HepG2 (cell line): Measurements from ENCODE around the gene CABP2. TPM values are rescaled to one million over a fixed set of nuclear protein-coding genes. Genes with fewer than 3 reads are reported as not detected.
A peak's percentile ranks its signal among the peaks of the same experiment; 100 is the strongest.

ENCODE experiments used
- ATAC-seq: fragments of 200-7000 bp; cut with Tn5 transposase; 3 replicates; pipeline ENCODE4 v1.9.1; 2020; ENCODE audit warnings: mild to moderate bottlenecking, moderate library complexity
- BruUV-seq: library from RNA; stranded (reverse); fragments of 400-500 nt; replicated peaks from 2 replicates; lab custom pipeline; 2021; lab: Mats Ljungman, UMichigan
- CTCF ChIA-PET: fragments of 300-600 bp; formaldehyde crosslinking; extraction: SDS; loops from one replicate; lab custom pipeline; 2021; ENCODE audit warnings: low total read pairs, inconsistent platforms, low intra/inter-chr PET ratio; lab: Yijun Ruan, JAX
- POLR2A ChIA-PET: fragments of 350-600 bp; sonication (Branson Sonifier 250); formaldehyde crosslinking; loops from one replicate; lab custom pipeline; 2020; ENCODE audit warnings: antibody characterized with exemption, inconsistent platforms; lab: Yijun Ruan, JAX
- DNase-seq: peaks from one replicate; pipeline ENCODE4 v3.0.0-alpha.2; 2015; ENCODE audit warnings: low spot score
- FAIRE-seq: peaks from 3 replicates; lab custom pipeline; 2011; peaks lifted over from hg19 to GRCh38; lab: Jason Lieb, UNC
- H2AFZ ChIP-seq: one replicate; pipeline ENCODE4 v1.6.1; 2011; ENCODE audit warnings: low read length, inconsistent platforms
- H3K27ac ChIP-seq: fragments of 300-600 bp; 3 replicates; pipeline ENCODE4 v1.8.0; 2011; ENCODE audit warnings: mixed run types, mild to moderate bottlenecking, mixed read lengths, low read length, inconsistent platforms; ENCODE audit not compliant: insufficient read depth; ENCODE audit errors: extremely low read length
- H3K27me3 ChIP-seq, 2 experiments: fragments of 200-600 bp in 1 of 2; 2 replicates in 1 of 2; 3 replicates in 1 of 2; pipeline versions ENCODE4 v1.6.0 to v1.8.0; 2011; ENCODE audit warnings: low read length in 2 of 2, mild to moderate bottlenecking in 2 of 2, moderate library complexity in 2 of 2, inconsistent platforms in 1 of 2; ENCODE audit not compliant: insufficient read depth in 2 of 2, control insufficient read depth in 1 of 2
- H3K36me3 ChIP-seq, 2 experiments: fragments of 200-600 bp in 1 of 2; replicated peaks in 1 of 2; 2 replicates in 1 of 2; 3 replicates in 1 of 2; pipeline versions ENCODE4 v1.5.1 to v1.8.0; 2011; ENCODE audit warnings: low read length in 2 of 2, inconsistent platforms in 1 of 2; ENCODE audit not compliant: insufficient read depth in 2 of 2, control insufficient read depth in 1 of 2
- H3K4me1 ChIP-seq: 2 replicates; pipeline ENCODE4 v1.5.1; 2012; ENCODE audit warnings: low read length, inconsistent platforms; ENCODE audit not compliant: insufficient read depth
- H3K4me2 ChIP-seq: 2 replicates; pipeline ENCODE4 v1.6.0; 2011; ENCODE audit warnings: low read depth, low read length, inconsistent platforms
- H3K4me3 ChIP-seq, 3 experiments: fragments of 200-600 bp in 1 of 3; sonication (generic), shearing (Covaris generic) in 1 of 3; replicated peaks in 1 of 3; 2 replicates each; pipeline ENCODE4 v1.5.1; 2011 to 2016; ENCODE audit warnings: low read length in 3 of 3, inconsistent platforms in 2 of 3, low read depth in 2 of 3, mild to moderate bottlenecking in 2 of 3, control low read depth in 1 of 3, mixed read lengths in 1 of 3; ENCODE audit not compliant: insufficient read depth in 1 of 3
- H3K79me2 ChIP-seq: one replicate; pipeline ENCODE4 v1.6.1; 2011; ENCODE audit warnings: low read length, inconsistent platforms; ENCODE audit not compliant: insufficient read depth
- H3K9ac ChIP-seq: 2 replicates; pipeline ENCODE4 v1.6.0; 2011; ENCODE audit warnings: mild to moderate bottlenecking, low read depth, low read length, inconsistent platforms; ENCODE audit not compliant: insufficient read depth
- H3K9me3 ChIP-seq: 2 replicates; pipeline ENCODE4 v1.5.1; 2012; ENCODE audit warnings: mild to moderate bottlenecking, low read length
- H4K20me1 ChIP-seq: 2 replicates; pipeline ENCODE4 v1.6.0; 2011; ENCODE audit warnings: inconsistent platforms, mild to moderate bottlenecking, low read length, moderate library complexity; ENCODE audit not compliant: insufficient read depth
- CTCF ChIP-seq: sonication (generic); formaldehyde crosslinking; IDR thresholded peaks from 2 replicates; pipeline ENCODE4 v1.5.0; 2020; ENCODE audit warnings: mild to moderate bottlenecking, missing genetic modification reagents, moderate library complexity
- EEA1 ChIP-seq: sonication (generic); formaldehyde crosslinking; IDR thresholded peaks from 2 replicates; pipeline ENCODE4 v1.5.1; 2020; ENCODE audit warnings: mild to moderate bottlenecking, missing genetic modification reagents, borderline replicate concordance
- HDAC2 ChIP-seq: sonication (generic); formaldehyde crosslinking; IDR thresholded peaks from 2 replicates; pipeline ENCODE4 v1.4.0; 2020; ENCODE audit warnings: missing genetic modification reagents
- HMG20B ChIP-seq: conservative IDR thresholded peaks from 2 replicates; pipeline ENCODE4 v1.6.1; 2016; ENCODE audit warnings: missing genetic modification reagents, missing compliant biosample characterization
- JUND ChIP-seq: sonication (generic); formaldehyde crosslinking; IDR thresholded peaks from 2 replicates; pipeline ENCODE4 v1.8.0; 2022; ENCODE audit warnings: mild to moderate bottlenecking, missing genetic modification reagents
- ZMYM3 ChIP-seq: sonication (generic); formaldehyde crosslinking; IDR thresholded peaks from 2 replicates; pipeline ENCODE4 v1.5.1; 2020; ENCODE audit warnings: mild to moderate bottlenecking, missing genetic modification reagents
- ZNF598 ChIP-seq: sonication (generic); formaldehyde crosslinking; IDR thresholded peaks from 2 replicates; pipeline ENCODE4 v1.5.1; 2020; ENCODE audit warnings: mild to moderate bottlenecking, missing genetic modification reagents, borderline replicate concordance
- ZNF646 ChIP-seq: sonication (generic); formaldehyde crosslinking; IDR thresholded peaks from 2 replicates; pipeline ENCODE4 v1.9.0; 2021; ENCODE audit warnings: mild to moderate bottlenecking, missing genetic modification reagents
- ZNF777 ChIP-seq: sonication (generic); formaldehyde crosslinking; IDR thresholded peaks from 2 replicates; pipeline ENCODE4 v1.4.0; 2020; ENCODE audit warnings: missing genetic modification reagents
- whole genome bisulfite sequencing: methylation state at CpG from one replicate; pipeline ENCODE4 v1.1.6; 2017; ENCODE audit warnings: low lambda C conversion rate; 5-methylcytosine and 5-hydroxymethylcytosine counted together
- in situ Hi-C: cut with HindIII; loops from 2 replicates; pipeline ENCODE4 v1.10.0; 2017; ENCODE audit warnings: low pct_unique_long_range_greater_than_20kb; ENCODE audit not compliant: extremely low pct_ligation_motif_present
- intact Hi-C: fragments of 100-400 bp; cut with micrococcal nuclease; formaldehyde crosslinking; loops from one replicate; pipeline ENCODE4 v1.10.0; 2022; ENCODE audit not compliant: unreplicated experiment
- polyA plus RNA-seq, 8 experiments: library from polyadenylated mRNA; depleted of rRNA in 3 of 8; stranded (reverse) in 7 of 8; unstranded in 1 of 8; fragments of >200 nt; fragmentation: Illumina TruSeq in 4 of 8; extraction: Trizol in 4 of 8; gene quantifications; 2 replicates each; pipeline versions ENCODE4 v1.2.1 to v1.2.3, GENCODE V29; 2011 to 2016; ENCODE audit warnings: low read depth in 4 of 8, missing spikeins in 1 of 8, mixed read lengths in 1 of 8; ENCODE audit not compliant: insufficient read depth in 1 of 8
- total RNA-seq, 5 experiments: library from RNA; depleted of rRNA; stranded (reverse); fragments of >200 nt; fragmentation: Illumina TruSeq; extraction: Trizol; gene quantifications; 2 replicates each; pipeline ENCODE4 v1.2.3, GENCODE V29; 2016; ENCODE audit warnings: low read depth in 1 of 5

The CABP2 gene
- total and polyA plus RNA-seq, 2 of the 13 experiments (the other 11 are each of a cell fraction or from before 2014, with no cell fraction given), result not detected

- POLR2A ChIA-PET, result no interaction called here
- Histone ChIP-seq H3K79me2 (no peaks in the 10 kb centered on the region), H3K27ac (no peak overlapping the region), H3K9me3 (no peaks in the 10 kb centered on the region), H3K27me3 (peaks cover 4 to 22% of the 10 kb centered on the region in 2 experiments; a peak in 4 of 5 replicates), H4K20me1 (no peaks in the 10 kb centered on the region), H3K9ac (no peak overlapping the region), H3K4me3 (no peak overlapping the region), H3K4me2 (no peak overlapping the region), H3K4me1 (no peaks in the 10 kb centered on the region), H3K36me3 (no peaks in the 10 kb centered on the region), H2AFZ (no peak overlapping the region)
- TF ChIP-seq CTCF (0 out of 2 replicates have a peak, but pooled peaks have one; percentile 10), JUND (CRISPR knock-in tag) (no peak), HMG20B (no peak), HDAC2 (CRISPR knock-in tag) (no peak)
- ATAC-seq, result peak; percentile 24; the same call in 2 of the 3 replicates
- WGBS, result no CpG with 5 or more reads among the region's 25 CpGs
- DNase-seq, result no peak
- FAIRE-seq, result no peak
- intact Hi-C loops (loop anchor here (10.0 kb wide), 1 partner anchor 559 kb away; no protein-coding TSS in a partner anchor), in situ Hi-C loops (no loop called here)
- CTCF ChIA-PET, result no interaction called here
- BruUV-seq, result no TSS peak
These were observed 572 bp upstream of the CABP2 start for GRCh38 chr11:67523556-67524479.

GRCh38 chr11:67522338-67522737, 908 bp downstream of the CABP2 start:
- intact Hi-C loops, result loop anchor here (10.0 kb wide), 1 partner anchor 558 kb away; no protein-coding TSS in a partner anchor
- CTCF ChIA-PET, result no interaction called here
- Histone ChIP-seq H3K27me3 (peaks cover 4 to 22% of the 10 kb centered on the region in 2 experiments; a peak in 4 of 5 replicates), H3K27ac (no peak overlapping the region), H3K9ac (no peak overlapping the region), H3K9me3 (no peaks in the 10 kb centered on the region), H3K4me2 (no peak overlapping the region), H3K79me2 (no peaks in the 10 kb centered on the region), H2AFZ (no peak overlapping the region), H4K20me1 (no peaks in the 10 kb centered on the region), H3K36me3 (no peaks in the 10 kb centered on the region), H3K4me3 (no peak overlapping the region), H3K4me1 (no peaks in the 10 kb centered on the region)
- ATAC-seq (no peak; the same call in 2 of the 3 replicates), DNase-seq (no peak), FAIRE-seq (no peak)
- POLR2A ChIA-PET, result no interaction called here
- 63% methylated on average over 7 of the region's 15 CpGs for WGBS
- in situ Hi-C loops, result no loop called here
- BruUV-seq, result no TSS peak
- TF ChIP-seq EEA1 (CRISPR knock-in tag), result no peak
- no peak for TF ChIP-seq ZNF777 (CRISPR knock-in tag)
- no peak for TF ChIP-seq ZMYM3
- no peak for TF ChIP-seq ZNF598 (CRISPR knock-in tag)
- no peak for TF ChIP-seq ZNF646 (CRISPR knock-in tag)
